CD4-positive, CD25-positive, alpha-beta regulatory T cell (primary cell): ENCODE results near the gene ROBO1. TPM values are rescaled to one million over a fixed set of nuclear protein-coding genes. Genes with fewer than 3 reads are reported as not detected.
"Not testable (repeated sequence)": the region's sequence is repeated elsewhere in the genome, so short reads cannot be mapped to it uniquely, and the experiment has no call there.

Experiments used
- ATAC-seq, 2 donors: fragments of 150-1000 bp; cut with Tn5 transposase; one replicate each; pipeline ENCODE4 v1.10.0; 2021; ENCODE audit warnings: low read depth in 2 of 2, moderate number of reproducible peaks in 2 of 2, moderate library complexity in 1 of 2
- DNase-seq, 3 donors: peaks; one replicate each; pipeline versions ENCODE4 v3.0.0 to v3.0.0-alpha.2; 2012 to 2022; ENCODE audit warnings: mixed read lengths in 1 of 3
- H3K27ac ChIP-seq: one replicate; pipeline ENCODE4 v1.7.0; 2013; ENCODE audit warnings: mild to moderate bottlenecking, low read length; ENCODE audit not compliant: insufficient read depth, poor library complexity, severe bottlenecking
- H3K27me3 ChIP-seq: one replicate; pipeline ENCODE4 v1.7.0; 2013; ENCODE audit warnings: low read length; ENCODE audit not compliant: control insufficient read depth, insufficient read depth
- H3K36me3 ChIP-seq: one replicate; pipeline ENCODE4 v1.7.0; 2013; ENCODE audit warnings: mild to moderate bottlenecking, low read length, moderate library complexity; ENCODE audit not compliant: control insufficient read depth, insufficient read depth
- H3K4me1 ChIP-seq: 2 replicates; pipeline ENCODE4 v1.7.0; 2013; ENCODE audit warnings: mild to moderate bottlenecking, low read length; ENCODE audit not compliant: insufficient read depth, control insufficient read depth, poor library complexity, severe bottlenecking
- H3K4me3 ChIP-seq: one replicate; pipeline ENCODE4 v1.7.0; 2013; ENCODE audit warnings: low read depth, mild to moderate bottlenecking, low read length, moderate library complexity
- H3K9me3 ChIP-seq, 2 experiments: 1 replicate in 1 of 2; 2 replicates in 1 of 2; pipeline ENCODE4 v1.7.0; 2013; ENCODE audit warnings: low read length in 2 of 2, mild to moderate bottlenecking in 1 of 2, moderate library complexity in 1 of 2; ENCODE audit not compliant: control insufficient read depth in 2 of 2
- H3K27ac Mint-ChIP-seq, 3 donors: one replicate each; pipeline ENCODE4 v1.8.0; 2020 to 2022; ENCODE audit warnings: mild to moderate bottlenecking in 3 of 3, mixed read lengths in 3 of 3, moderate library complexity in 2 of 3
- H3K27me3 Mint-ChIP-seq: one replicate; pipeline ENCODE4 v1.8.0; 2022; ENCODE audit warnings: mild to moderate bottlenecking, mixed read lengths
- H3K36me3 Mint-ChIP-seq: one replicate; pipeline ENCODE4 v1.8.0; 2020; ENCODE audit warnings: mixed read lengths
- H3K4me1 Mint-ChIP-seq, 4 donors: one replicate each; pipeline ENCODE4 v1.8.0; 2020 to 2022; ENCODE audit warnings: mixed read lengths in 4 of 4, mild to moderate bottlenecking in 1 of 4
- H3K4me3 Mint-ChIP-seq, 4 donors: one replicate each; pipeline ENCODE4 v1.8.0; 2020 to 2022; ENCODE audit warnings: mild to moderate bottlenecking in 4 of 4, mixed read lengths in 4 of 4, moderate library complexity in 3 of 4
- H3K9me3 Mint-ChIP-seq, 7 donors: one replicate each; pipeline ENCODE4 v1.8.0; 2020 to 2022; ENCODE audit warnings: mixed read lengths in 7 of 7, mild to moderate bottlenecking in 3 of 7, moderate library complexity in 2 of 7
- polyA plus RNA-seq, 4 donors: library from polyadenylated mRNA; unstranded; fragments of 300-500 nt; fragmentation: Illumina TruSeq; gene quantifications; one replicate each; pipeline ENCODE4 v1.2.3, GENCODE V29; 2021
- total RNA-seq: library from RNA; stranded (reverse); gene quantifications from one replicate; pipeline ENCODE4 v1.2.3, GENCODE V29; 2022

ROBO1 gene
- total RNA-seq, result not detected
- polyA plus RNA-seq, result not detected

- no peak within 1 kb of the TSS for H3K27ac ChIP-seq
- DNase-seq (no peak), ATAC-seq (no peak)
- no peak within 1 kb of the TSS for H3K4me3 ChIP-seq
- no peaks in the 10 kb centered on the region for H3K27me3 ChIP-seq
- no peaks in the 10 kb centered on the region for H3K36me3 ChIP-seq
- peaks cover 4 to 8% of the 10 kb centered on the region in 2 experiments for H3K9me3 ChIP-seq
- H3K27ac Mint-ChIP-seq, result no peak within 1 kb of the TSS
- H3K9me3 Mint-ChIP-seq, result peaks cover 4 to 6% (median 5%) of the 10 kb centered on the region in 7 donors
- no peaks in the 10 kb centered on the region for H3K27me3 Mint-ChIP-seq
- no peaks in the 10 kb centered on the region for H3K36me3 Mint-ChIP-seq
- no peak within 1 kb of the TSS for H3K4me3 Mint-ChIP-seq
- H3K4me1 Mint-ChIP-seq, result no peaks in the 10 kb centered on the region
- H3K4me1 ChIP-seq, result no peaks in the 10 kb centered on the region
Observed at GRCh38 chr3:79767905-79768267, at the start of gene ROBO1. TSS of gene ROBO1 (minus strand) at chr3:79767998.

DNA sequence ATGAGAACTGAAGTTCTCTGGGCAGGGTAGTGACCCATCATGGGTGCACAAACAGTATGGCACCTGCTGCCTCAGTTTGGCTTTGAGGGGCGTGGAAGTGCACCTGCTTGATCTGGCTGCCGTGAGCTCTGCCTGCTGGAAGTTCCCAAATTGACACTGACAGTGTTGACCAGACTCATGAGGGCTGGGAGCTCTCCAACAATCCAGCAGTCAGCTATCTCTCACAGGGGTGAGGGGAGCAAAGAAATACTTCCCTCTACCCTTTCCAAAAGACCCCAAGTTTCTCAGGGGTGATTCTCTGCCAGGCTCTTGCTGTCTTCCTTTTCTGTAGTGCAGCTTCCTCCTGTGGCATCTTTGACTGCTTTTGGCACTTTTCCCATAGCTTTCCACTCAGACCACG is 49.4 kb upstream of the ROBO1 start:
- no peak for DNase-seq
- no peak for ATAC-seq
- Mint-ChIP-seq H3K27ac (no peak overlapping the region), H3K4me3 (no peak overlapping the region), H3K36me3 (no peaks in the 10 kb centered on the region), H3K9me3 (peaks cover 3 to 50% (median 9%) of the 10 kb centered on the region in 7 donors), H3K4me1 (no peaks in the 10 kb centered on the region), H3K27me3 (no peaks in the 10 kb centered on the region)
- peaks cover 8 to 14% of the 10 kb centered on the region in 2 experiments for H3K9me3 ChIP-seq
- H3K27ac ChIP-seq, result no peak overlapping the region
- no peaks in the 10 kb centered on the region for H3K36me3 ChIP-seq
- no peaks in the 10 kb centered on the region for H3K27me3 ChIP-seq
- no peak overlapping the region for H3K4me3 ChIP-seq
- H3K4me1 ChIP-seq, result no peaks in the 10 kb centered on the region

DNA sequence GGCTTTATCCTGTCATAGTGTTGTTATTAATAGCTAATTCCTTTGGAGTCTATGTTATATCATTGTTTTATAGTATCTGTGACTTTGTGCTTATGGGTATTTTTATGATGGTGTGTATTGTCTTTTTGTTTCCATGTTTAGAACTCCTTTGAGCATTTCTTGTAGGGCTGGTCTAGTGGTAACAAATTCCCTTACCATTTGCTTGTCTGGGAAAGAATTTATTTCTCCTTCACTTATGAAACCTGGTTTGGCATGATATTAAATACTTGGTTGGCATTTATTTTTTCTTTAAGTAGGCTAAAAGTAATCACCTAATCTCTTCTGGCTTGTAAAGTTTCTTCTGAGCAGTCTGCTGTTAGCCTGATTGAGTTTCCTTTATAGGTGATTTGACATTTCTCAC is 47.7 kb upstream of the ROBO1 start:
- H3K27ac Mint-ChIP-seq, result no peak overlapping the region
- no peak overlapping the region for H3K4me3 Mint-ChIP-seq
- no peak for DNase-seq
- peaks cover 8 to 14% of the 10 kb centered on the region in 2 experiments for H3K9me3 ChIP-seq
- H3K27me3 Mint-ChIP-seq, result no peaks in the 10 kb centered on the region
- ATAC-seq, result no peak
- no peak overlapping the region for H3K4me3 ChIP-seq
- no peaks in the 10 kb centered on the region for H3K27me3 ChIP-seq
- no peaks in the 10 kb centered on the region for H3K36me3 Mint-ChIP-seq
- no peaks in the 10 kb centered on the region for H3K4me1 Mint-ChIP-seq
- no peaks in the 10 kb centered on the region for H3K4me1 ChIP-seq
- H3K27ac ChIP-seq, result no peak overlapping the region
- no peaks in the 10 kb centered on the region for H3K36me3 ChIP-seq
- peaks cover 3 to 43% (median 9%) of the 10 kb centered on the region in 7 donors for H3K9me3 Mint-ChIP-seq

- Mint-ChIP-seq H3K36me3 (no peaks in the 10 kb centered on the region), H3K4me3 (no peak overlapping the region), H3K4me1 (no peaks in the 10 kb centered on the region), H3K27me3 (no peaks in the 10 kb centered on the region), H3K27ac (no peak overlapping the region), H3K9me3 (peaks cover 1 to 20% (median 8%) of the 10 kb centered on the region in 7 donors)
- Histone ChIP-seq H3K36me3 (no peaks in the 10 kb centered on the region), H3K4me3 (no peak overlapping the region), H3K27me3 (no peaks in the 10 kb centered on the region), H3K4me1 (no peaks in the 10 kb centered on the region), H3K9me3 (peaks cover 2 to 3% of the 10 kb centered on the region in 2 experiments), H3K27ac (no peak overlapping the region)
- DNase-seq (no peak), ATAC-seq (no peak)
Observed at GRCh38 chr3:79810581-79810980, 42.8 kb upstream of the ROBO1 start.

- peaks cover 0 to 15% (median 7%) of the 10 kb centered on the region in 7 donors for H3K9me3 Mint-ChIP-seq
- Histone ChIP-seq H3K4me1 (no peaks in the 10 kb centered on the region), H3K36me3 (no peaks in the 10 kb centered on the region), H3K4me3 (no peak overlapping the region), H3K9me3 (no peaks in the 10 kb centered on the region), H3K27ac (no peak overlapping the region), H3K27me3 (no peaks in the 10 kb centered on the region)
- ATAC-seq (no peak), DNase-seq (no peak)
- H3K4me1 Mint-ChIP-seq, result no peaks in the 10 kb centered on the region
- H3K4me3 Mint-ChIP-seq, result no peak overlapping the region
- H3K27ac Mint-ChIP-seq, result no peak overlapping the region
- H3K36me3 Mint-ChIP-seq, result no peaks in the 10 kb centered on the region
- H3K27me3 Mint-ChIP-seq, result no peaks in the 10 kb centered on the region
Observed at GRCh38 chr3:79810092-79810491, 42.3 kb upstream of the ROBO1 start.

DNA sequence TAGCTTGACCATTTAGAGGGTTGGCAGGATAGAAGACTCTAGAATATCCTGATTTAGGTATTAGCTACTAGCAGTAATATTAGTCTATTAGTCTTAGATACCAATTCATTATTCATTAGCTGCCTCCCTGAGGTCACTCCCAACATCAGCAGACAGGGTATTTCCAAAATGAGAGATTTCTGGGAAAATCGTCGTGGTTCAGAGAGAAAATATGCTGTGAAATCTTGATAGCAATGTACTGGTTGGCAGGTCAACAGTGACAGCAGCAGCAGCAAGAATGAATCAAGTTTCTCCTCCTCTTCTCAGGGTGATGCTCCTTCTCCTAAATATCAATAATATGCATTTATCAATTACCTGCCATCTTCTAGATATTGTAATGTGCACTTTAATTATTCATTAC is 41.3 kb upstream of the ROBO1 start:
- no peak overlapping the region for H3K27ac Mint-ChIP-seq
- no peaks in the 10 kb centered on the region for H3K4me1 ChIP-seq
- DNase-seq, result no peak

DNA sequence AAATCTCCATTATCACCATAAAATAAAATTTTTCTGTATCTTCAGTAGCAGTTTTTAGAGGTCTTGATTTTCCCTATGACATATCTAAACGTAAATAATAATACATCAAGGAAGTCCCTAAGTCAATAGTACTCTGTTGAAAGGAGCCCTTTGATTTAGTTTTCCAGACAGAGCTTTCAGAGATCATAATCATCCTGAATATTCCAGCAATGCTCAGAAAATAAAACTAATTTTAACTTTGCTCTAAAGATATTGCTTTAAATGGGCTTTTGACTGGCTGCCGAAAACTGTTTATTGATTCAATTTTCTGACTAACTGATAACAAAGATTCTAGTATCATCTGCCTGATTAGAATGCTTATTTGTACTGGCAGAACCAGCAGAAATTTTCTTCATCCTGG is 40.7 kb upstream of the ROBO1 start:
- Mint-ChIP-seq H3K27me3 (no peaks in the 10 kb centered on the region), H3K27ac (no peak overlapping the region), H3K36me3 (no peaks in the 10 kb centered on the region), H3K4me3 (no peak overlapping the region), H3K9me3 (peaks cover 0 to 11% (median 5%) of the 10 kb centered on the region in 7 donors), H3K4me1 (no peaks in the 10 kb centered on the region)
- no peaks in the 10 kb centered on the region for H3K36me3 ChIP-seq
- ATAC-seq (no peak), DNase-seq (no peak)
- H3K4me3 ChIP-seq, result no peak overlapping the region
- no peaks in the 10 kb centered on the region for H3K9me3 ChIP-seq
- no peaks in the 10 kb centered on the region for H3K27me3 ChIP-seq
- no peaks in the 10 kb centered on the region for H3K4me1 ChIP-seq
- H3K27ac ChIP-seq, result no peak overlapping the region

More for the DNA sequence above, 41.3 kb upstream of the ROBO1 start:
- Histone ChIP-seq H3K36me3 (no peaks in the 10 kb centered on the region), H3K9me3 (no peaks in the 10 kb centered on the region), H3K4me3 (no peak overlapping the region), H3K27ac (no peak overlapping the region), H3K27me3 (no peaks in the 10 kb centered on the region)
- Mint-ChIP-seq H3K27me3 (no peaks in the 10 kb centered on the region), H3K4me3 (no peak overlapping the region), H3K36me3 (no peaks in the 10 kb centered on the region), H3K4me1 (no peaks in the 10 kb centered on the region), H3K9me3 (peaks cover 0 to 13% (median 4%) of the 10 kb centered on the region in 7 donors)
- ATAC-seq, result no peak

GRCh38 chr3:79790177-79790576 is 22.4 kb upstream of the ROBO1 start:
- H3K4me1 Mint-ChIP-seq, H3K27ac Mint-ChIP-seq: not testable (repeated sequence)

More at GRCh38 chr3:79790177-79790576, 22.4 kb upstream of the ROBO1 start:
- H3K4me1 ChIP-seq, H3K36me3 Mint-ChIP-seq, DNase-seq, H3K4me3 Mint-ChIP-seq, H3K27ac ChIP-seq, H3K27me3 Mint-ChIP-seq, ATAC-seq, H3K4me3 ChIP-seq, H3K27me3 ChIP-seq, H3K36me3 ChIP-seq, H3K9me3 ChIP-seq: not testable (repeated sequence)
- H3K9me3 Mint-ChIP-seq, result peaks cover under 1 to 26% (median 5%) of the 10 kb centered on the region in 7 donors
